Activated CD4-positive, alpha-beta T cell treated with anti-CD3 and anti-CD28 coated beads, Interleukin-2, amount 50 U/mL, for 24 hours (primary cell): Measurements from ENCODE around the gene PGR.

Experiments
- DNase-seq, 2 donors: peaks; one replicate each; pipeline ENCODE4 v3.0.0-alpha.2; 2020; ENCODE audit warnings: low read depth in 1 of 2, low spot score in 1 of 2

PGR gene

DNA sequence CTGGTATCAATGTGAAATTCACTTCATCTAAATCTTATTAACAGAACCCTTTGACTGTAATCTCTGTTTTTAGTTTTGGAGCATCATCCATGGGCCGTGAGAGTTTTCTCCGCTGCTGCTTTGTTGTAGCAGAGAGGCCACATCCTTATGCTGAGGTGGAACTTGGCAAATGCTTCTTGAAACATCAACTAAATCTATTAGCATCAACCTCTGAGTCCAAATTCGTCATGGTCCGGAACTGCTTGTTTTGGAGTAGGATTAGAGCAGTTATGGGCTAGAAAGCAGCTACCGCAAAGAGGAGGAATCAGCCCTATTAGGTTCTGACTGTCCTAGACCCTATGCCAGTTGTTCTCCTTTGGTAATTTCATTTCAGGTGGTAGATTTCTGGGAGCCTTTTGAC, 117.7 kb downstream of the PGR start:
- DNase-seq = no peak

- DNase-seq = no peak
These were observed 118.7 kb downstream of the PGR start for GRCh38 chr11:101010899-101011298.

DNA sequence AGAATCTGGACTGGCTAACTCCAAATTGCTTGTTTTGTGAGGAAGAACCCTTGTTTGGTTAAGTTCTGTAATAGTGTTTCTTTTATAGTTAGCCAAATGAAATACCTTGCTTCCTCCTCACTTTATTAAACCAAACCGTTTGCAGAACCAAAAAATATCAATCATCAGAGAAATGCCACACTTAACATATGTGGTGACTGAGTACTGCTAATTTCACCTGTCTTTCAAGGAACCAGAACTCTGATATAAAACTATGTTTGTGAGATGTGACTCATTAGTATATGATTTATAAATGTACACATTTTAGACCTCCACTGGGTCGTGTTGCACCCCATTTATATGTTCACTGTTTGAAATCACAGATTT, 119.9 kb downstream of the PGR start:
- no peak for DNase-seq

DNA sequence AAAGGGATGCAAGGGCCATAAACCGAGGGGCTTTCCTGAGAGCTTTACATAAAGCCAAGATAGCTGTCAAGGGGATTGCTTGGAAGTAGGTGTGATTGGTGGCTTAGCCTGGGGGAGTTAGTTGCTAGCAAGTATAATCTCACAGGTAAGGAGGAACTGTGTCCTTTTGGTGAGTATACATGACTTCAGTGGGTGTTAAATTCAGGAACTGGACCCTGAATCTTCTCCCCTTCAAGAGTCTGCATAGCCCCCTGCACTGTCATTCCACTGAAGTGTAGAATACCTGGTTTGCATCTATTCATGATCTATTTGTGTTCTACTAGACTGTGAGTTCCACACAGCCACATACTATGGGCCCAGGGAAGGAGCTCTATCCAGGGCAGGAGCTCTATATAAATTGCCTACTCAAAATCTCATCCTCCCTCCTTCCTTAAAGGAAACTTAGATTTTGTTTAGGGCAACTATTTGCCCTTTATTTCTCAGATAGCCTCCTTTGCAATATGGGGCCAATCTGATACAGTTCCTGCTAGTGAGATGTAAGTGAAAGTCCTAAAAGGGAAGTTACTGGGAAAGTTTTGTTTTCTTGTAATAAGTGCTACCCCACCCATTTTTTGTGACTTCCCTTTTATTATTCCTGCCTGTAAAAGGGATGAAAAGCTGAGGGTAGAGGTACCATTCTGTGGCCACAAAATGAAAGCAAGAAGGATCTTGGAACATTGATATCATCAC, 120.5 kb downstream of the PGR start:
- no peak for DNase-seq

- no peak for DNase-seq
These were observed 126.1 kb downstream of the PGR start for GRCh38 chr11:101003468-101003867.

GRCh38 chr11:100999756-101000155, 129.9 kb downstream of the PGR start:
- no peak for DNase-seq

- no peak for DNase-seq
These were observed 134.6 kb downstream of the PGR start for GRCh38 chr11:100994966-100995365.

GRCh38 chr11:100991541-100991940, 138.1 kb downstream of the PGR start:
- DNase-seq = no peak

- DNase-seq = no peak
These were observed 138.7 kb downstream of the PGR start for GRCh38 chr11:100990931-100991330.

- DNase-seq = no peak
These were observed 144.9 kb downstream of the PGR start for GRCh38 chr11:100984668-100985067.

GRCh38 chr11:100981196-100981824, 148.3 kb downstream of the PGR start:
- DNase-seq = no peak

DNA sequence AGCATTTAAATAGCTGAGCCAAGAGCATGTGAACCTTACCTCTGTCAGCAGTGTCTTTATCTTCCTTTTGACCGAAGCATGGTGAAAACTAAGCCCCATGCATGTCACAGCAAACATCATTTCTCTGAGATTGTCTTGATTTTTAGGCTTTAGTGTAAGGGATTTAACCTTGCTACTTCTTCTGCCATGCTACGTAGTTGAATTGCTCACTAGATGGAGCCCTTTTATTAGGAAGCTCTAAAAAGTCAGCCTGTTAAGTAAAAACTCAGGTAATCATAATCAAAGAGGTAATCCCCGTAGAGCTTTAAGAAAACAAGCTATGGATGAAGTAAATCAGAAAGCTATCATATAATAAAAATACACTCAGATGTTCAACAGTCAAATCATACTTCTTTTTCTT, 149.5 kb downstream of the PGR start:
- DNase-seq = no peak
